Stimulated activated CD4-positive, alpha-beta T cell treated with anti-CD3 and anti-CD28 coated beads, Interleukin-2, amount 100 ng/mL, for 4 hours (primary cell): ENCODE data around the gene UNC5B.
"Not testable (repeated sequence)": the region's sequence is repeated elsewhere in the genome, so short reads cannot be mapped to it uniquely, and the experiment has no call there.

Source experiments
- DNase-seq: peaks from one replicate; pipeline ENCODE4 v3.0.0-alpha.2; 2020; ENCODE audit warnings: low read depth

The UNC5B gene

DNA sequence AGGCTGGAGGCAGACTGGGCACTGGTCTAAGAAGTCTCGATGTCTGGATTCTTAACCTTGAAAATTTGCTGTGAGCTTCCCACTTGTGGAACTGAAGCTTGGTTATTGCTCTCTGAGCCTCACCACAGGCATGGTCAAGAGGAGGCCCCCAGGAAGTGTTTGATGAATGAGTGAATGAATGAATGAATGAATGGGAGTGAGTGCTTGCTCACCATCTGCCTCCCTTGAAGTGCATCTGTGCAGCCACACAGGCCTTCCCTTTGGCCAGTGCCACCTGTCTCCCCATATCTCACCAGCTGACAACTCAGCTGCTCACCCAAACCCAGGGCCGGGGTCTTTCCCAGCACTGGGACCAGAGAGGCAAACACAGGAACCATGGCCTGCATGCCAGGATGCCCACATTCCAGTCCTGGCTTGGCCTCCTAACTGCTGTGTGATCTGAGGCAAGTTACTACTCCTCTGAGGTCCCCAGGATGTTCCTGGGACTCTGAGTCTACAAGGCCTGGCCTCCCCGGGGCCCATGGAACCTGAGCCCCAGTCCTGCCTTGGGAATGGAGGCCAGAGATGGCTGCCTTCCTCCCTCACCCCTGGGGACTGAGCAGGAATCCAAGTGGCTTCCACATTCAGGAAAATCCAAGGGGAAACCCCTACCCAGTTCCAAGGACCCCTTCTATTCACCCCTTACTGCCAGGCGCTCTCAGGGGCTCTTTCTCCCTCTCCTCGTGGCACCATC is 55.3 kb downstream of the UNC5B start:
- no peak for DNase-seq

DNA sequence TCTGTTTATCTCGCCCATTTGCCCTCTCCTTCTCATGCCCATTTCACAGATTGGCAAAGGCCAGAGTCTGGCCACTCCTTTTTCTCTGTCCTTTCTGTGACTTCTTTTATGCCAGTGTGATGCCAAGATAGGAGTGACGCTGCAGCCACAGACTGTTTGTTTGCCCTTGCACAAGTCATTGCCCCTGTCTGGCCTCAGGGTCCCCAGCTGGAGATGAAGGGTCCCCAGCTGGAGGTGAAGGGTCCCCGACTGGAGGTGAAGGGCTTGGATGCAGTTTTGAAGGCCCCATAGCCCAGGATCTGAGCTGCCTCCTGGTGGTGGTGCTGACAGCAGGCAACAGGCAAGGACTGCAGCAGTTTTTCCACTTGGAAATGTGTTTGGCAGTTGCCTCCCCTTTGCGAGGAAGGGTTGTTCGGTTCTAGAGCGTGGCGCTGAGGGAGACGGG is 55.9 kb downstream of the UNC5B start:
- no peak for DNase-seq

DNA sequence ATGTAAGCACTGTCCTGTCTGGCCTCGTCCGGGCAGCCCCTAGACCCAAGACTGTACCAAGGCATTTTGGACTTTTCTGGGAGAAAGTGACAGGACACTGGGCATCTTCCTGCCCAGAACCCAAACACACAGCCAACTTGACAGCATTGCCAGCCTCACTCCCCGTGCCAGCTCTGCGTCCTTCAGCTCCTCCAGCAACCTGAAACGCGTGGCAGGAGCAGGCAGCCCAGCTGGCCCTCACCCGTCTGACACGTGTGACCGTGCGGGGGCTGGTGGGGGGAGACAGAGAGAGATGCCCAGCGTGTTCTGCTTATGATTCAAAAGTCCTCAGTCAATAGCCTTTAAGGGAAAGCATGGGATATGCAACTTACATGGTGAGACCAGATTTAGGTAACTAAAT is 56.4 kb downstream of the UNC5B start:
- no peak for DNase-seq

DNA sequence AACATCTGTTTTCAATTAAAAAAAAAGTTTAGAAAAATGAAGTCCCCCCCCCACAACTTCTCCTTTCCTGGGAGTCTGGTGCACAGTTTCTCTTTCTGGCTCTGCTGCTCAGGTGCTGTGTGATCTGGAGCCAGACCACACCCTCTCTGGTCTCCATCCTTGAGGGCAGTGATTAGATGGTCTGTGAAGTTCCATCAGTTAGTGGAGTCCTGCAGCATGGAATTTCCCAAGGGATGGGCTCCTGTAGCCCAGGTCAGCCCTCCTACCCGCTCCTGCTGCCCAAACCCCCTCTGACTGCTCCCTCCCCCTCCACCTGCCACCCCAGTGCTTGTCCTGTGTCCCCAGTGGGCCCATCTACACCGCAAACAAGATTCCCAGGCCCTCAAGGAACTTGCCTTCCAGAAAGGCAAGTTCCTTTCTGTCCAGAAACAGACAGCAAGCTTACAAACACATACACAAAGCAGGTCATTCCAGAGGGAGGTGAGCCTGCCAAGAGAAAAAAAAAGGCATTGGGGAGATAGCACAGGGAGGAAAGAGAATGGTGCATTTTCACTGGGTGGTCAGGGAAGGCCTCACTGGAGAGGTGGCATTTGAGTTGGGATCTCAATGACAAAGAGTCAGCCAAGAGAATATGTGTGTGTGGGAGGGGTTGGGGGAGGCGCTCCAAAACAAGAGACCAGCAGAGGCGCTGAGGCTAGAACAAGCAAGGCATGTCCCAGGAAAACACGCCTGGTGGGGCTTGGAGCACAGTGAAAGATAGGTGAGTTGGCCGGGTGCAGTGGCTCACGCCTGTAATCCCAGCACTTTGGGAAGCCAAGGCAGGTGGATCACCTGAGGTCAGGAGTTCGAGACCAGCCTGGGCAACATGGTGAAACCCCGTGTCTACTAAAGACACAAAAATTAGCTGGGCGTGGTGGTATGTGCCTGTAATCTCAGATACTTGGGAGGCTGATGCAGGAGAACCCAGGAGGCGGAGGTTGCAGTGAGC is 57.2 kb downstream of the UNC5B start:
- no peak for DNase-seq

DNA sequence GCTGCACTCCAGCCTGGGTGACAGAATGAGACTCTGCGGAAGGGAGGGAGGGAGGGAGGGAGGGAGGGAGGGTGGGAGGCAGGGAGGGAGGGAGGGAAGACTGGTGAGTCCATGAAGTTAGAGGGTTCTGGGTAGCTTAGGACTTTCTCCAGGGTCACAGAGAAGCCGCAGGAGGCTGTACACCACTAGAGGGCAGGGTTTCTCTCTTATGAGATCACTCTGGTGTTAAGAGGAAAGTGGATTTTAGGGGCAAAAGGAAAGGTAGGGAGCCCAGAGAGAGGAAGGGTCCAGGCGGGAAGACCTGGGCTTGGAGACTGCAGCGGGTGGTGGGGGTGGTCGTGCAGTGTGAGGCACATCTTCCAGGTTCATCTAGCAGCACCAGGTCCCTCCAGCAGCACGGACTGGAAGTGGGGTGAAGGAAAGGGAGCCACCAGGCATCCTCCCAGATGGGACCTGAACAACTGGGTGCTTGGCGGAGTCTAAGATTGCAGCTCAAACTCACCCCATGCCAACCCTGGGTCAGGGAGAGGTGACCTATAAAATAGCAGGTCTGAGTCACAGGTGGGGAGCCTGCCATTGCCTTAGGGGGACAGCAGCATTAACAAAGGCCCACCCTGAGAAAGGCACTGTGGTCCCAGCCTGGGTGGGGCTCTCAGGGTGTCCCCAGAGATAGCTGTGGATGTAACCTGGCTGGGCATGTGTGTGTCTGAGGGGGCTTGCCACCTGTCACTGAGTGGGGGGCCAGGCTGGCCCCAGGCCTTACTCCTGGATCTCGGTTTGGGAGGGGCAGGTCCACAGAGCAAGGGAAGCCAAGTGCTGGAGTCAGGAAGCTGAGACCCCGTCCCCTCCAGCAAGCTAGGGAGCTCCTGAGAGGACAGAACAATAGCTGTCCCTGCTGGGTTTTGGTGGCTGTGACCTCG is 58.2 kb downstream of the UNC5B start:
- no peak for DNase-seq

DNA sequence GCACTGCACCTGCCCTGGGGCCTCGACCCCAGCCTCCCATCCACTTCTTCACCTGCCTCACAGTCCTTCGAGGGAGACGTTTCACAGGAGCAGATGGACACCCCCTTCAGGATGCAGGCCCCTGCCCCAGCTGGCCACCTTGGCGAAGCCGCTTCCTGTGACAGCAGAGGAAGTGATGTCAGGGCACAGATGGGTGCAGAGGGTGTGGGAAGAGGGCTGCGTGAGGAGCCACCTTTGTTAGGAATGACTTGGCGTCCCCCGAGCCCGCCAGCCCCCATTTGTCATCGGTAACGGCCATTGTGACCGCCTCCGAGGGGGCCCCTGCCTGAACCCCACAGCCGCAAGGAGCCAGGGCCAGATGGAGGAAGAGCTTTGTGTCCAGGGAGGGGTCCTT is 59.3 kb downstream of the UNC5B start:
- DNase-seq = no peak

DNA sequence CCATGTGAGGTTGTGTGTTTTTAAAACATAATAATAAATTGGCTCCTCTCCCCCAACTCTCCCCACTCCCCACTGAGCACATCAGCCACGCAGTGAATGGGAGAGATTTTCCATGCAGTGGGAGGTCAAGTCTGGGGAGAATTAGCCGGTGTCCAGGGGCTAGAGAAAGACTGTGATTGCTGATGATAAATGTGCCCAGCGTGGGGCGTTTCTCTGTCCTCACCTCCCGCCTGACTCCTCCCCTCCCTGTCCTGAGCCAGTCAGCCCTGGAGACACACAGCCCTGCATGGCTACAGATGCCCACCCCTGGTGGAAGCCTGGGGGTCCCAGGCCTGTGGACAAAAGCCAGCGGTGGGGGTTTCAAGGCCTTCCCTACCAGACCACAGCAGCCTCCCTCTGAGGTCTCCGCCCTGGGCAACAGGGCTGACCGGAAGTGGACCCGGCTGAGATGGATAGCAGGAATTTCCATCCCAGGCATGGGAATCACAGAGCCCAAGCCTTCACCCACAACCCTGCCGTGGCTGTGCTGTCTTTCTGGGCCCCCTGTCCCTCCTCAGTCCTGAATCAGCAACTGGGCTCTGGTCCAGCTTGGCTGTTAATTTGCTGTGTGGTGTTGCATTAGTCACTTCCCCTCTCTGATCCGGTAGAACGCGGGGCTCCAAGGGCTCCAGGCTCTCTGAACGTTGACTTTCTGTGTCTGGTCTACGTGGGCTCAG is 59.8 kb downstream of the UNC5B start:
- DNase-seq = no peak

DNA sequence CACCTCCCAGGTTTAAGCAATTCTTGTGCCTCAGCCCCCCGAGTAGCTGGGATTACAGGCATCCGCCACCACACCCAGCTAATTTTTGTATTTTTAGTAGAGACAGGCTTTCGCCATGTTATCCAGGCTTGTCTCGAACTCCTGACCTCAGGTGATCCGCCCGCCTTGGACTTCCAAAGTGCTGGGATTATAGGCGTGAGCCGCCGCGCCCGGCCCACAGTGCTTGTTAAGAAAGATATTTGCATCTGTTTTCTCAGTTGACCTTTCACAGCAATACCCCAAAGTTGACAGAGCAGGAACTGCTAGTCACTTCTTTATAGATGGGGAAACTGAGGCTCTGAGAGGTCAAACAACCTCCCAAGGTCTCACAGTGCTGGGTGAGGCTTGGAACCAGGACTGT is 60.6 kb downstream of the UNC5B start:
- DNase-seq = not testable (repeated sequence)

DNA sequence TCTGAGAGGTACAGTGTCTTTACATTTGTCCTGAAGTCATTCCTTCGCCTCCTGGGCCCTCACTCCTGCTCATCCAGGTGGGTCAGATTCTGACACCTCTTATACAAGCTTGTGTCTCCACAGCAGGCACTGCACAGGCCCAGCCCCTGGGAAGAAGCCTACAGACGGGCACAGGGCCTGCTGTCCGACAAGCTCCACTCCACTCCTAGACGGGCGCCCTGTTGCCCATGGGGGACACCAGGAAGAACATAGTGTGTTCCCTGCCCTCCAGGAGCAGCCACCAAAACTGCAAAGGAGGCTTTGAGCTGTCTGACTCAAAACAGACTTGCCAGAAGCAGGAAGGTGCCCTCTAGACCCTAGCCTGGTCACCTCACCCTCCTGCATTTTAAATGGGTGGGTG is 61.1 kb downstream of the UNC5B start:
- DNase-seq = no peak

DNA sequence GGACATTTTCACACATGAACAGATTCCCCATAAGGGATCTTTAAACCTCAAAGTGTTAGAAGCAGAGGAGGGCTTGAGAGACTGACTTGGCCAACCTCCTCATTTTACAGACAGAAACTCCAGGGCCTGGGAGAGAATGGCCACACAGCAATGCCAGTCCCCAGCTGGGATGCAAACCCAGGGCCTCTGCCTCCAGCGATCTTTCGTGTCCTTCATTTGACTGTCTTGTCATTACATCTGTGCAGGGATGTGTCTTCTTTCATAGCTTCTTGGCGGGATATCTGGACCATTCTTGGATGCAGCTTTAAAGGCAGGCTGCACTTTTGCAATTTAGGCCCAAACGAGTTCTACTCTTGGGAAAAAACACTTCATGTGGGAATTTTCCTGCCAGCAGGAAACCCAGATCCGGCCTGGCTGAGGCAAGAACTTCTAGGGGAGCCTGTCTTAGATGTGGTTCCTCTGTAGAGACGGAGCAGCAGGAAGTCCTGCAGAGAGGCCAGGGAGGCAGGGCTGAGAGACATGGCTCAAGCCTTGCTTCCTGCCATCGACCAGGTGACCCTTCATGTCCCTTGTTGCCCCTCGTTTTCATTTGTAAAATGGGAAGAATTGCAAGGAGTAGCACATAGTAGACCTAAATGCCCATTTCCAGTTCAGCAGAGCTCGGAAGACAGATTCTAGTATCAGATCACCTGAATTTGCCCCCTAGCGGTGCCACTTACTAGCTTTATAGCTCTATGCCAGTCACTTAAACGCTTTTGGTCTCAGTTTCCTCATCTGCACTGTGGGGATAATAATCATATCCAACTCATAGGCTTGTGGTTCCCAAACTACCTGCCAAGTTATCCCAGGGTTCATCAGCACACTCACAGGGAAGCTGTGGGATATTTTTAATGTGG is 62.8 kb downstream of the UNC5B start:
- no peak for DNase-seq

DNA sequence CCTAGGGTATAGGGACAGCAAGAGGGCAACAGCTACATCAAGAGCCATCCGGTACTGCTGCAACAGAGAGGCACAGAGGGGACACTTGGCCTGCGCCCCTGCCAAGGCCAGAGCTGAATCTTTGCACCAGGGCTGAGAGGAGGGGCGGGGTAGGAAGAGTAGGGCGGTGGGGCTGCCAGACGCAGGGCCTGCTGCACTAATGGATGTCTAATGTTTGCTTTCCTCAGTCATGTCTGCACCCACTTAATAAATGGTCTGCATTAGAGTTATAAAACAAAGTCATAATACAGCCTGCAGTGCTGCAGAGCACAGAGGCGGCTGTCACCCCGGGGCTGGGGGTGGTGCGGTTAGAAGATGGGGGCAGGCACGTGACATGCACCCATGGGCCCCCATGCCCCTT is 64.5 kb downstream of the UNC5B start:
- no peak for DNase-seq

DNA sequence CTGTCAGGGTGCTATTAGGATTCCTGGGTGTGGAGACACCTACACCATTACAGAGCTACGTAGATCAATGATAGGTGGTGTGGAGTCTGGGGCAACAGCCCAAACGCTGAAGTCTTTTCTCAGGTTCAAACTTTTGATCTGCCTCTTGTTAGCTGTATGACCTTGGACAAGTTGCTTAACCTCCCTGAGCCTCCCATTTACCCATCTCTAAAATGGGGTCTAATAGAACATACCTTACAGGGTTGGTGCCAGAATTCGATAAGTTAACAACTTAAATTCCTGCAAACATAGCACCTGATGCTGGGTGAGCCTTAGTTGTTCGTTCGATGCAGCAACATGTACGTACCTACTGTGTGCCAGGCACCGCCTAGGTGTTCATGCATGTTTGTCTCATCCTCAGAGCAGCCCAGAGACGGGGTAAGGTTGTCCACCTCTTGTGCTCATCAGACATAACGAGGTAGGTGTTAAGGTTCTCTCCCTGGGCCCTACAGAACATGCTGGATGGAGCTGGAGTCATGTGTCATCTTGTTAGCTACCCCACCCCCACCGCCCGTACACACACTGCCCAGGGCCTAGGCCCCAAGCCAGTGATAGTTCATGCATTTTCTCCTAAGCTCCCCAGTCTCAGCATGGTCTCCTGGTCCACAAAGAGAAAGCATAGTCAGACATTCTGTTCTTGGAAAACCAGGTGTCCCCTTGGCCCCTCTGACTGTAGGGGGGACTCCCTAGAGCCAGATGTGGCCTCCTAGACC is 65.7 kb downstream of the UNC5B start:
- DNase-seq = no peak

DNA sequence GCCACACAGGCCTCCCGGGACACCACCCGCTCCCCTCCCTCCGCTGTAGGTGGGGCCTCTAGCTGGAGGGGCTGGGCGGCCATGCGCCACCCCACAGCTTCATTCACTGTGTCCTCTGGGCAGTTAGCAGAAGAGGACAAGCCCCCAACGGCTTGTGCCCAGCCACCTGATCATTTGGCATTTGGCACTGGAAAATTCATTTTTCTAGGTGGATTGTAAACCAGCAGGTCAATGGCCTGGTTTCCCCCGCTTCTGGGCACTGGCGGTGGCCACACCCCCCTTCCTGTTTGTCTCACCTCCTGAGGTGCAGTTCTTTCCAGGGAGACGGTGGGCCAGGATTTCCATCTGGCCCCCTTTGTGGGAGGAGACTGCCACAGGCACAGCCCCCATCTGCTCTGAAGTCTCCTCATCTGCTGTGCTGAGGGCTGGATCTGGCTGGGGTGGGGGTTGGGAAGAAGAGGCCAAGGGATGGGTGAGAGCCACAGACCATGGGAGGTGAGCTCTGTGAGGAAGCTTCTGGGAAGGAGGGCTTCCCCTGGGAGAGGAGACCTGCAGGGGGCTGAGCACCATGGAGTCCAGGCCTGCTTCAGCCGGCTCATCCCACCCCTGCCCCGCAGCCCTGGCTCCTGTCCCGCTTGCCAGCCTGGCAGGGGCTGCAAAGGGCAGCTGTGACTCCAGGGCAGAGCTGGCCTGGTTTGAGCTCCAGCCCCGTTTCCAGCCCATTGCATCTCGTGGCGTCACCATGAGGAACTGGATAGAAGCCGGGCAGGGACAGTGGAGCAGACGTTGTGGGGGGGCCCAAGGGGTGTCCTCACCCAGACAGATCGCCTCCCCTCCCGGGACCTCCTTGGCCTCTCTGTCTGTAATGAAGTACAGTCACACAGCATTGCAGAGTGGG is 66.6 kb downstream of the UNC5B start:
- no peak for DNase-seq

DNA sequence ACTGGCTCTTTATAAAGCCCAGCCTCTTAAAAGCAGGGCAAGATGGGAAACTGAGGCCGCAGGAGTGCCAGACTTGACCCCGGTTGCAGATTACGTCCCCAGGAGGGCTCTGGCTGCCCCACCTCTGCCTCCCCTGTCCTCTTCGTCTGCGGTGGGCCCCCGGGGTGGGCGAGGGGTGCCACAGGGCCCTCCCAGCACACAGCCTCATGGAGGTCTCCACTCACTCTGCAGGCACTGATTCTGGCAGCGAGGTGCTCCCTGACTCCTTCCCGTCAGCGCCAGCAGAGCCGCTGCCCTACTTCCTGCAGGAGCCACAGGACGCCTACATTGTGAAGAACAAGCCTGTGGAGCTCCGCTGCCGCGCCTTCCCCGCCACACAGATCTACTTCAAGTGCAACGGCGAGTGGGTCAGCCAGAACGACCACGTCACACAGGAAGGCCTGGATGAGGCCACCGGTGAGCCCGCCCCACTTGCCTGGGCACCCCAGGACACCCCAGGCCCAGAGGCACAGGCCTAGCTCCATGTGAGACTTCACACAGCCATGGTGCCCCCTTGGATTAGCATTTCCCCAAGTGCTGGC is 67.3 kb downstream of the UNC5B start:
- no peak for DNase-seq

DNA sequence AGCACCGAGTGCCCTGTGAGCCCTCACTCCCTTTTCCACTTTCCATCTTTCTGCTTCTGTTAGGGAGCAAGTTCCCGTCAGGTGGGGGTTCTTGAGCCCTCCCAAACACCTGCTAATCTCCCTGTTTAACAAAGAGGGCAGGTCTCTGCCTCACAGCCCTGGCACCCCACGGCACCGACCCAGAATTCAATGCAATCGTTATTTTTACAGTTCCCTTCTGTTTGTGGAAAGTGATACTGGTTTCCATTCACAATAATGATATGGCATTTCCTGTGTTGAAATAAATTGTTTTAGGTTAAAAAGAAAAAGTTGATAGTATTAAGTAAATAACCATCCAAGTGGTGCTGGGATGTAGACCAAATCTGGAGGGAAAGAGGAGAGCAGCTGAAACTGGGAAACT is 67.8 kb downstream of the UNC5B start:
- no peak for DNase-seq

DNA sequence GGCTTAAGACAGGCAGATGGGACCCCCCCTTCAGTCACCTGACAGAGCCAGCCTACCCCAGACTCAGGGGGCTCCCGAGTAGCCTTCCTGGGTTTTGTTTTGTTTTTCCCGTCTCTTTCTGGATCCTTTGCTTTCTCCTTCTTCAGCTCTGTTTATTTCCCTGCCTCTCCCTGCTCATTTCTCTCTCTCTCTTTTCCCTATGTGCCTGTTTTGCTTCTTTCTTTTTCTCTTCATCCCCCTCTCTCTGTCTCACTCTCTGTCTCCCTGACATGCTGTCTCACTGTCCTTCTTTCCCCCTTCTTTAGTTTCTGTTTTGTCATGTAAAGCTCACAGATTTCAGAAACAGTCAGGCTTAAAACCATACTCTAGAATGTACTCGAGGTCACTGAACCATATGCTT is 68.5 kb downstream of the UNC5B start:
- DNase-seq = no peak

DNA sequence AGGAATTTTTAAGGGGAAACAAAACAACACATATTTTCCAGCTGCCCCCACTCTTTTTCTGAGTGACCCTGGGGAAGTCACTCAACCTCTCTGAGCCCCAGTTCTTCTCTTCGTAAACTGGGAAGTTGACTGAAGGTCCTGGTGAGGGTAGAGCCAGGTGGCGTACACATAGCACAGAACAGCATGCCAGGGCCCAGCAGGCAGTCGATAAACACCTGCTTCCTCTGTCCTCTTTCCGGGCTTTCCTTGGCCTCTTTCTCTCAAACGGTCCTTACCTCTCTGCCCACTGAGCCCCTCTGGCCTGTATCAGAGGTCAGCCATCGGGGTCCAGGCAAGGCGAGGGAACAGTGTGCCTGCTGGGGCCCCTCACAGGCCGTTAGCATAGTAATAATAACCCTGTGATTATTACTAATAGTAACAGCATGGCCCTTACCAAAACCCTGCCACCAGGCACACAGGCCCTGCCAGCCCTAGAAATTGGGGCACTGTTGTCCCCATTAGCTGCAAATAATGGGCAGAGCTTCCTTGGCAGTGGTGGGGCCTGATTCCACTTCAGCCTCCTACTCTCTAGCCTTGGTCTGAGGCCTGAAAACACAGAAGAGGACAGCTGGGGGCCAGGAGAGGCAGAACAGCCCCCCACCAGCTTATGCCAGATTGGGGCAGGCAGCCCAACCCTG is 69.4 kb downstream of the UNC5B start:
- DNase-seq = no peak

DNA sequence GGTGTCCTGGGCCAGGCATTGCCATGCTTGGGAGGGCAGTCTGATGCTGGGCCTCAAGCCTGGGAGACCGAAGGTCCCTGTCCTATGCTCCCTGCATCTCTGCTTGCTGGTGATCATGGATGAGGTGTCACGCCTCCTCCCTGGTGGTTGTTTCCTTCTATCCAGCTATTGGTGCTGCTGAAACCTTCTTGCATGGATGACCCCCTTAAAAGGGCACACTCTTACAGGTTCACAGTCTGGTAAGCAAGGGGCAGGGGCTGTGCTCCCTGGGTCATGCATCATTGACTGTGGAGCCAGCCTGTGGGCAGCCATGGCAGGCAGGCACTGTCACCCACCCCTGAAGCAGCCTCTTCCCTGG is 69.9 kb downstream of the UNC5B start:
- DNase-seq = no peak
